ENCODE results near the gene DGKZ. TPM values are rescaled to one million over a fixed set of nuclear protein-coding genes. Genes with fewer than 3 reads are reported as not detected.

DGKZ gene
- total RNA-seq, 4 donors from 2014 or later: 38.5 to 53.1 (median 45.7) TPM

- DNase-seq: no peak
- Histone ChIP-seq H3K36me3 (peaks cover 0 to 30% (median 0%) of the 10 kb centered on the region in 3 donors), H3K9me3 (no peaks in the 10 kb centered on the region), H3K4me1 (peaks cover 30 to 44% (median 39%) of the 10 kb centered on the region in 3 donors), H3K27me3 (peaks cover 19 to 48% (median 22%) of the 10 kb centered on the region in 4 donors), H3K4me3 (no peak overlapping the region), H3K27ac (no peak overlapping the region)
- TF ChIP-seq POLR2A (IDR thresholded peaks at IDR 0.05): no peak
- no peak for TF ChIP-seq CTCF (IDR thresholded peaks at IDR 0.05)
- intact Hi-C loops (cut with DNase I): no loop called here
- 55 to 71% methylated on average over 2 to 4 of the region's 4 CpGs for WGBS, 2 donors
Measured at GRCh38 chr11:46393231-46393616, 46.0 kb downstream of the DGKZ start.

GRCh38 chr11:46393759-46394158, 46.5 kb downstream of the DGKZ start:
- Histone ChIP-seq H3K27ac (no peak overlapping the region), H3K9me3 (no peaks in the 10 kb centered on the region), H3K4me1 (peaks cover 30 to 44% (median 39%) of the 10 kb centered on the region in 3 donors), H3K36me3 (peaks cover 0 to 35% (median 0%) of the 10 kb centered on the region in 3 donors), H3K27me3 (peaks cover 19 to 43% (median 22%) of the 10 kb centered on the region in 4 donors), H3K4me3 (no peak overlapping the region)
- intact Hi-C loops (cut with DNase I): no loop called here
- no peak for DNase-seq
- no peak for TF ChIP-seq POLR2A (IDR thresholded peaks at IDR 0.05)
- 74 to 79% methylated on average over 3 to 4 of the region's 4 CpGs for WGBS, 2 donors

GRCh38 chr11:46397526-46397925, 50.3 kb downstream of the DGKZ start:
- no peak overlapping the region for H3K27ac ChIP-seq
- peaks cover 0 to 5% (median 0%) of the 10 kb centered on the region in 4 donors for H3K27me3 ChIP-seq
- TF ChIP-seq POLR2A (IDR thresholded peaks at IDR 0.05) (no peak), CTCF (IDR thresholded peaks at IDR 0.05) (no peak)
- no peak overlapping the region for H3K4me3 ChIP-seq
- DNase-seq: no peak
- H3K36me3 ChIP-seq: peaks cover 0 to 69% (median 0%) of the 10 kb centered on the region in 3 donors
- H3K9me3 ChIP-seq: no peaks in the 10 kb centered on the region
- intact Hi-C loops (cut with DNase I): no loop called here
- WGBS, 2 donors: 87 to 91% methylated on average over 3 to 10 of the region's 19 CpGs
- H3K4me1 ChIP-seq: peaks cover 3 to 7% (median 4%) of the 10 kb centered on the region in 3 donors

GRCh38 chr11:46402957-46403902, 56.0 kb downstream of the DGKZ start:
- Histone ChIP-seq H3K36me3 (peaks cover 15 to 96% (median 18%) of the 10 kb centered on the region in 3 donors), H3K4me3 (no peak overlapping the region), H3K9me3 (no peaks in the 10 kb centered on the region), H3K27me3 (no peaks in the 10 kb centered on the region), H3K4me1 (no peaks in the 10 kb centered on the region), H3K27ac (no peak overlapping the region)
- intact Hi-C loops (cut with DNase I): no loop called here
- no peak for DNase-seq
- 76 to 94% methylated on average over 2 to 5 of the region's 6 CpGs for WGBS, 2 donors
- TF ChIP-seq POLR2A (IDR thresholded peaks at IDR 0.05): no peak
- no peak for TF ChIP-seq CTCF (IDR thresholded peaks at IDR 0.05)

GRCh38 chr11:46404476-46405017, 57.3 kb downstream of the DGKZ start:
- no peaks in the 10 kb centered on the region for H3K4me1 ChIP-seq
- no peak overlapping the region for H3K27ac ChIP-seq
- H3K27me3 ChIP-seq: no peaks in the 10 kb centered on the region
- intact Hi-C loops (cut with DNase I): no loop called here
- no peak overlapping the region for H3K4me3 ChIP-seq
- H3K9me3 ChIP-seq: no peaks in the 10 kb centered on the region
- TF ChIP-seq POLR2A (IDR thresholded peaks at IDR 0.05) (no peak), CTCF (IDR thresholded peaks at IDR 0.05) (no peak)
- no peak for DNase-seq
- 94% methylated on average over 2 of the region's 5 CpGs; no CpG with 5 or more reads in 1 of the 2 donors for WGBS, 2 donors
- H3K36me3 ChIP-seq: peaks cover 19 to 96% (median 26%) of the 10 kb centered on the region in 3 donors
